Testis (tissue), 3 donors: Measurements from ENCODE around the gene LILRA1. TPM values are rescaled to one million over a fixed set of nuclear protein-coding genes. Genes with fewer than 3 reads are reported as not detected.

ENCODE experiments used
- DNase-seq: peaks from one replicate; pipeline ENCODE4 v3.0.0-alpha.2; 2019
- H3K27ac ChIP-seq, 2 donors: fragments of 200-600 bp; sonication (generic); one replicate each; pipeline ENCODE4 v1.5.1; 2019
- H3K27me3 ChIP-seq: fragments of 200-600 bp; sonication (generic); one replicate; pipeline ENCODE4 v1.5.1; 2019
- H3K36me3 ChIP-seq: fragments of 200-600 bp; sonication (generic); one replicate; pipeline ENCODE4 v1.5.1; 2017; ENCODE audit warnings: low read depth; ENCODE audit errors: missing control alignments
- H3K4me1 ChIP-seq: fragments of 200-600 bp; sonication (generic); one replicate; pipeline ENCODE4 v1.5.1; 2019
- H3K4me3 ChIP-seq, 2 donors: fragments of 200-600 bp; sonication (generic); one replicate each; pipeline ENCODE4 v1.5.1; 2017 to 2019
- H3K9me3 ChIP-seq: fragments of 200-600 bp; sonication (generic); one replicate; pipeline ENCODE4 v1.5.1; 2017
- CTCF ChIP-seq, 3 experiments: fragments of 450-650 bp in 2 of 3; fragments of 200-600 bp in 1 of 3; sonication (generic) in 1 of 3; IDR thresholded peaks; one replicate each; pipeline ENCODE4 v1.5.1; 2016 to 2019; ENCODE audit warnings: antibody characterized with exemption in 3 of 3, mild to moderate bottlenecking in 2 of 3, moderate library complexity in 1 of 3
- POLR2A ChIP-seq: fragments of 450-650 bp; IDR thresholded peaks from one replicate; pipeline ENCODE4 v1.6.1; 2017; ENCODE audit warnings: antibody characterized with exemption, mild to moderate bottlenecking, moderate library complexity
- WGBS, 2 donors: methylation state at CpG; one replicate each; pipeline ENCODE4 v1.1.5; 2018; 5-methylcytosine and 5-hydroxymethylcytosine counted together
- intact Hi-C: fragments of 100-400 bp; cut with DNase I; formaldehyde crosslinking; loops from one replicate; pipeline ENCODE4 v1.15.1; 2023; ENCODE audit warnings: low total_unique reads
- polyA plus RNA-seq: library from polyadenylated mRNA; stranded (reverse); fragments of 350-450 nt; fragmentation: Illumina TruSeq; extraction: RNeasy Lipid Tissue Mini Kit (QIAGEN cat#74804); gene quantifications from one replicate; pipeline ENCODE4 v1.2.3, GENCODE V29; 2014; ENCODE audit warnings: low read depth, low replicate concordance; ENCODE audit not compliant: insufficient read depth
- total RNA-seq, 2 donors: library from RNA; depleted of rRNA; stranded (reverse); fragments of >200 nt; gene quantifications; one replicate each; pipeline ENCODE4 v1.2.3, GENCODE V29; 2016

The LILRA1 gene
- total and polyA plus RNA-seq, 3 donors from 2014 or later, result 0.50 to 0.62 TPM; not detected in 1

GRCh38 chr19:54614726-54615125 is 21.3 kb downstream of the LILRA1 start:
- intact Hi-C loops, result no loop called here
- H3K4me1 ChIP-seq, result no peaks in the 10 kb centered on the region
- no peaks in the 10 kb centered on the region for H3K9me3 ChIP-seq
- H3K36me3 ChIP-seq, result no peaks in the 10 kb centered on the region
- no peaks in the 10 kb centered on the region for H3K27me3 ChIP-seq
- DNase-seq, result no peak
- H3K4me3 ChIP-seq, result no peak overlapping the region
- TF ChIP-seq POLR2A (no peak), CTCF (IDR thresholded peaks at IDR 0.05) (no peak)
- no peak overlapping the region for H3K27ac ChIP-seq
- WGBS, 2 donors, result 94 to 95% methylated on average over 1 of the region's 1 CpG

GRCh38 chr19:54616057-54616456 is 22.6 kb downstream of the LILRA1 start:
- H3K27ac ChIP-seq, result no peak overlapping the region
- intact Hi-C loops, result no loop called here
- TF ChIP-seq CTCF (IDR thresholded peaks at IDR 0.05) (no peak), POLR2A (no peak)
- no peaks in the 10 kb centered on the region for H3K36me3 ChIP-seq
- H3K4me1 ChIP-seq, result no peaks in the 10 kb centered on the region
- no peaks in the 10 kb centered on the region for H3K27me3 ChIP-seq
- WGBS, 2 donors, result 65 to 85% methylated on average over 3 of the region's 3 CpGs
- no peaks in the 10 kb centered on the region for H3K9me3 ChIP-seq
- DNase-seq, result no peak
- no peak overlapping the region for H3K4me3 ChIP-seq

GRCh38 chr19:54616821-54617560 is 23.6 kb downstream of the LILRA1 start:
- no peaks in the 10 kb centered on the region for H3K27me3 ChIP-seq
- WGBS, 2 donors, result 57 to 62% methylated on average over 5 of the region's 5 CpGs
- TF ChIP-seq POLR2A, result no peak
- no peak for TF ChIP-seq CTCF (IDR thresholded peaks at IDR 0.05)
- H3K27ac ChIP-seq, result no peak overlapping the region
- no peaks in the 10 kb centered on the region for H3K4me1 ChIP-seq
- DNase-seq, result no peak
- H3K4me3 ChIP-seq, result no peak overlapping the region
- no peaks in the 10 kb centered on the region for H3K36me3 ChIP-seq
- no peaks in the 10 kb centered on the region for H3K9me3 ChIP-seq
- intact Hi-C loops, result no loop called here

- H3K36me3 ChIP-seq, result no peaks in the 10 kb centered on the region
- WGBS, 2 donors, result 88 to 90% methylated on average over 4 of the region's 4 CpGs
Measured at GRCh38 chr19:54620464-54620863, 27.0 kb downstream of the LILRA1 start.

More at GRCh38 chr19:54620464-54620863, 27.0 kb downstream of the LILRA1 start:
- H3K4me1 ChIP-seq, result no peaks in the 10 kb centered on the region
- H3K27me3 ChIP-seq, result no peaks in the 10 kb centered on the region
- no peak for DNase-seq
- no peak overlapping the region for H3K27ac ChIP-seq
- no peak overlapping the region for H3K4me3 ChIP-seq
- intact Hi-C loops, result no loop called here
- no peaks in the 10 kb centered on the region for H3K9me3 ChIP-seq
- TF ChIP-seq POLR2A (no peak), CTCF (IDR thresholded peaks at IDR 0.05) (no peak)
